ENCODE data around the gene ARSK. TPM values are rescaled to one million over a fixed set of nuclear protein-coding genes. Genes with fewer than 3 reads are reported as not detected.

The ARSK gene
- total and polyA plus RNA-seq, 2 donors (not counting 1 experiment from before 2014, with no cell fraction given) = 3.7 to 5.1 TPM

- Histone ChIP-seq H3K4me1 (ENCODE audit: control insufficient read depth in 2 of 2, insufficient read depth in 2 of 2, low read length in 2 of 2) (no peaks in the 10 kb centered on the region), H3K27ac (ENCODE audit: low read length in 2 of 2) (no peak overlapping the region), H2AFZ (ENCODE audit: insufficient read depth, low read depth, low read length, poor library complexity, severe bottlenecking) (no peak overlapping the region), H3K9me3 (ENCODE audit: control extremely low read depth in 1 of 3, control insufficient read depth in 2 of 3, insufficient read depth in 1 of 3, low read length in 2 of 3) (no peaks in the 10 kb centered on the region), H3K4me3 (ENCODE audit: control extremely low read depth in 1 of 5, extremely low read depth in 1 of 5, insufficient read depth in 1 of 5, low read depth in 2 of 5, low read length in 4 of 5) (no peak overlapping the region), H3K36me3 (replicated peaks in 1 of 2; ENCODE audit: control extremely low read depth in 1 of 2, control insufficient read depth in 1 of 2, extremely low read depth in 1 of 2, insufficient read depth in 2 of 2, low read length in 1 of 2) (peaks cover 8 to 59% of the 10 kb centered on the region in 2 experiments), H3K79me2 (ENCODE audit: control insufficient read depth, insufficient read depth, low read length) (no peaks in the 10 kb centered on the region), H3K4me2 (replicated peaks; ENCODE audit: low read depth, low read length, poor library complexity, severe bottlenecking) (no peak overlapping the region), H3K27me3 (replicated peaks in 1 of 4; ENCODE audit: control extremely low read depth in 1 of 4, control insufficient read depth in 3 of 4, insufficient read depth in 4 of 4, low read length in 3 of 4) (no peaks in the 10 kb centered on the region), H4K20me1 (ENCODE audit: control insufficient read depth, insufficient read depth, low read length, poor library complexity, severe bottlenecking) (no peaks in the 10 kb centered on the region), H3K9ac (ENCODE audit: low read length) (no peak overlapping the region)
- CTCF ChIA-PET = no interaction called here
- H3K27ac Mint-ChIP-seq = no peak overlapping the region
- WGBS (ENCODE audit: insufficient coverage) = no CpG with 5 or more reads among the region's 1 CpG
- TF ChIP-seq EZH2 (IDR thresholded peaks at IDR 0.05; ENCODE audit: borderline replicate concordance, insufficient read depth, low read depth, low read length, poor library complexity, severe bottlenecking) (no peak), CTCF (IDR thresholded peaks at IDR 0.05) (no peak)
- DNase-seq (no peak), ATAC-seq (ENCODE audit: low read depth) (no peak)
- H3K9me3 Mint-ChIP-seq (ENCODE audit: insufficient read depth) = no peaks in the 10 kb centered on the region
- no peaks in the 10 kb centered on the region for H3K4me1 Mint-ChIP-seq
- POLR2A ChIA-PET = no interaction called here
- no peaks in the 10 kb centered on the region for H3K27me3 Mint-ChIP-seq
- H3K4me3 Mint-ChIP-seq = no peak overlapping the region
- intact Hi-C loops (cut with micrococcal nuclease) = no loop called here
These were observed 35.2 kb upstream of the ARSK start for GRCh38 chr5:95519681-95520080.

GRCh38 chr5:95520206-95520605, 34.7 kb upstream of the ARSK start:
- no peak overlapping the region for H3K27ac Mint-ChIP-seq
- H4K20me1 ChIP-seq (ENCODE audit: control insufficient read depth, insufficient read depth, low read length, poor library complexity, severe bottlenecking) = no peaks in the 10 kb centered on the region
- H3K9me3 Mint-ChIP-seq (ENCODE audit: insufficient read depth) = no peaks in the 10 kb centered on the region
- H3K4me2 ChIP-seq (replicated peaks; ENCODE audit: low read depth, low read length, poor library complexity, severe bottlenecking) = no peak overlapping the region
- no peak for ATAC-seq (ENCODE audit: low read depth)
- intact Hi-C loops (cut with micrococcal nuclease) = no loop called here
- H3K27me3 Mint-ChIP-seq = no peaks in the 10 kb centered on the region
- no peak for TF ChIP-seq CTCF (IDR thresholded peaks at IDR 0.05)
- no peak for TF ChIP-seq EZH2 (IDR thresholded peaks at IDR 0.05; ENCODE audit: borderline replicate concordance, insufficient read depth, low read depth, low read length, poor library complexity, severe bottlenecking)
- no peaks in the 10 kb centered on the region for H3K4me1 Mint-ChIP-seq
- no peak overlapping the region for H2AFZ ChIP-seq (ENCODE audit: insufficient read depth, low read depth, low read length, poor library complexity, severe bottlenecking)
- H3K27ac ChIP-seq (ENCODE audit: low read length in 2 of 2) = no peak overlapping the region
- H3K4me3 ChIP-seq (ENCODE audit: control extremely low read depth in 1 of 5, extremely low read depth in 1 of 5, insufficient read depth in 1 of 5, low read depth in 2 of 5, low read length in 4 of 5) = no peak overlapping the region
- POLR2A ChIA-PET = no interaction called here
- H3K27me3 ChIP-seq (replicated peaks in 1 of 4; ENCODE audit: control extremely low read depth in 1 of 4, control insufficient read depth in 3 of 4, insufficient read depth in 4 of 4, low read length in 3 of 4) = no peaks in the 10 kb centered on the region
- H3K4me1 ChIP-seq (ENCODE audit: control insufficient read depth in 2 of 2, insufficient read depth in 2 of 2, low read length in 2 of 2) = no peaks in the 10 kb centered on the region
- DNase-seq = no peak
- CTCF ChIA-PET = no interaction called here
- no peaks in the 10 kb centered on the region for H3K79me2 ChIP-seq (ENCODE audit: control insufficient read depth, insufficient read depth, low read length)
- H3K4me3 Mint-ChIP-seq = no peak overlapping the region
- 94% methylated on average over 1 of the region's 1 CpG for WGBS (ENCODE audit: insufficient coverage)
- H3K36me3 ChIP-seq (replicated peaks in 1 of 2; ENCODE audit: control extremely low read depth in 1 of 2, control insufficient read depth in 1 of 2, extremely low read depth in 1 of 2, insufficient read depth in 2 of 2, low read length in 1 of 2) = peaks cover 6 to 57% of the 10 kb centered on the region in 2 experiments
- H3K9me3 ChIP-seq (ENCODE audit: control extremely low read depth in 1 of 3, control insufficient read depth in 2 of 3, insufficient read depth in 1 of 3, low read length in 2 of 3) = no peaks in the 10 kb centered on the region
- no peak overlapping the region for H3K9ac ChIP-seq (ENCODE audit: low read length)

All from B cell (primary cell).